ENCODE results near the gene BMP7. TPM values are rescaled to one million over a fixed set of nuclear protein-coding genes. Genes with fewer than 3 reads are reported as not detected.

BMP7 gene
- 10 to 100 TPM; 19.2 to 39.2 (median 28.2) TPM for total RNA-seq

- H3K27ac ChIP-seq: peak within 1 kb of the TSS; percentile 31
- peaks cover 47% of the 10 kb centered on the region for H3K4me1 ChIP-seq
- H3K4me3 ChIP-seq: peak within 1 kb of the TSS; percentile 66
- 13% methylated on average over 17 of the region's 84 CpGs for WGBS
- DNase-seq (ENCODE audit: low spot score in 2 of 2): peak in 1 of 2 donors; percentile 66
- no peaks in the 10 kb centered on the region for H3K36me3 ChIP-seq
- H3K9me3 ChIP-seq: no peaks in the 10 kb centered on the region
- TF ChIP-seq POLR2AphosphoS5 (IDR thresholded peaks at IDR 0.05) (no peak), CTCF (IDR thresholded peaks at IDR 0.05) (no peak), EP300 (IDR thresholded peaks at IDR 0.05) (no peak), POLR2A (IDR thresholded peaks at IDR 0.05) (no peak)
- H3K27me3 ChIP-seq: peaks cover 57% of the 10 kb centered on the region
Observed at GRCh38 chr20:57266291-57267157, at the start of gene BMP7. TSS of gene BMP7 (minus strand) at chr20:57266641. CDS start at chr20:57266122, 519 bp downstream.

DNA sequence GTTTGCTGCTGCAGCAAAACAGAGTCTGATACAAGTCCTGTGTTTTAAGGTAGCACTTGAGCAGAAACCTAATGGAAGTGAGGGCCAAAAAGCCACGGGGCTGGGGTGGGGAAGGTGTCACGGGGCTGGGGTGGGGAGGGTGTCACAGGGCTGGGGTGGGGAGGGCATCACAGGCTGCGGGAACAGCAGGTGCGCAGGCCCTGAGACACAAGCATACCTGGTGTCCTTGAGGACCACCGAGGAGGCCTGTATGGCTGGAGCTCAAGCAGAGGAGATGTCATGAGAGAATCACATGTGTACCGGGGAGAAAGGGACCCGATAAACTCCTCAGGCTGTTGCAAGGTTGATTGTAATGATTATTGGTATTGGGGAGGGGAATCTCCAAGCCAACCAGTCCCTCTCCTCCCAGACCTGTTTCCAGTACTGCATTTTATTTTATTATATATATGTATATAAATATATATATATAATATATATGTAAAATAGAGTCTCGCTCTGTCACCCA, 49.6 kb upstream of the BMP7 start:
- H3K36me3 ChIP-seq: no peaks in the 10 kb centered on the region
- H3K4me1 ChIP-seq: peaks cover 21% of the 10 kb centered on the region
- H3K27me3 ChIP-seq: no peaks in the 10 kb centered on the region
- DNase-seq (ENCODE audit: low spot score in 2 of 2): no peak
- no peak overlapping the region for H3K4me3 ChIP-seq
- WGBS: 77% methylated on average over 8 of the region's 8 CpGs
- TF ChIP-seq POLR2AphosphoS5 (IDR thresholded peaks at IDR 0.05) (no peak), CTCF (IDR thresholded peaks at IDR 0.05) (no peak), POLR2A (IDR thresholded peaks at IDR 0.05) (no peak), EP300 (IDR thresholded peaks at IDR 0.05) (no peak)
- no peaks in the 10 kb centered on the region for H3K9me3 ChIP-seq
- no peak overlapping the region for H3K27ac ChIP-seq

DNA sequence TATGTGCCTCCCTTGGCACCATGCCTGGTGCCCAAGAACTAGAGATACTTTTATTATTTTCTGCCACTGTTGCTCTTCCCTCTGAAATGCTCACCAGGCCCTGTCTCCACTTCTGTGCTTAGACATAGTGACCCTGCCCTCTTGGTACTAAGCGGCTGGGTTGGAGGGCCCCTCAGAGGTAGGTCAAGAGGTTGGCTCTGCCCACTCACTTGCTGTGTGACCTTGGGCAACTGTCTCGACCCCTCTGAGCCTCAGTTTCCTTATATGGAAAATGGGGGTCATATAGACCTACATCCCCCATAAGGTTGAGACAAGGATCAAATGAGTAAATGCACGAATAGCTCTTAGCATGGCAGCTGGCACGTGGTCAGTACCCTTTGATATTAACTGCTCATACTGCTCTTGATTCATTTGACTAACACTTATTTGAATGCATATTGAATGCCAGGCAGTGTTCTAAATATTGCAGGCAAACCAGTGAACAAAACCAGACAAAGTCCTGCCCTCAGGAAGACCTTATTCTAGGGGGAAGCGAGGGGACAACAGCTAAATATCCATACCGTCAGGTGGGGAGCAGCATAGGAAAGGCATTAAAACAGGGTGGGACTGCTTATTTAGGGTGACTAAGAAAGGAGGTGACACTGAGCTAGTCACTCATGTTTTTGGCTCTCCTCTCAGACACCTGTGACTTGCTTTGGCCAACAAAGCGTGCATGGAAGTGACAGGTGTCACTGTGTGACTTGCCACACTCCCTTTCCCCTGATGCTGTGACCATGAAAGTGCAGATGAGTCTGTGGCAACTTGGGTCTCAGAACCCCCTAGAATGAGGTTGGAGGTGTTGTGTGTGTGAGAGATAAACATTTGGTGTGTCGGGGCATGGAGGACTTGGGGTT, 48.9 kb upstream of the BMP7 start:
- Histone ChIP-seq H3K36me3 (no peaks in the 10 kb centered on the region), H3K27ac (no peak overlapping the region), H3K9me3 (no peaks in the 10 kb centered on the region), H3K4me3 (no peak overlapping the region), H3K27me3 (no peaks in the 10 kb centered on the region), H3K4me1 (peaks cover 21% of the 10 kb centered on the region)
- no peak for TF ChIP-seq POLR2A (IDR thresholded peaks at IDR 0.05)
- TF ChIP-seq CTCF (IDR thresholded peaks at IDR 0.05): no peak
- TF ChIP-seq POLR2AphosphoS5 (IDR thresholded peaks at IDR 0.05): no peak
- TF ChIP-seq EP300 (IDR thresholded peaks at IDR 0.05): no peak
- no peak for DNase-seq (ENCODE audit: low spot score in 2 of 2)
- WGBS: 80% methylated on average over 8 of the region's 8 CpGs

- H3K27me3 ChIP-seq: no peaks in the 10 kb centered on the region
- no peaks in the 10 kb centered on the region for H3K9me3 ChIP-seq
Observed at GRCh38 chr20:57313951-57314350, 47.5 kb upstream of the BMP7 start.

More at GRCh38 chr20:57313951-57314350, 47.5 kb upstream of the BMP7 start:
- no peak overlapping the region for H3K4me3 ChIP-seq
- DNase-seq (ENCODE audit: low spot score in 2 of 2): no peak
- H3K36me3 ChIP-seq: no peaks in the 10 kb centered on the region
- H3K4me1 ChIP-seq: peaks cover 30% of the 10 kb centered on the region
- TF ChIP-seq EP300 (IDR thresholded peaks at IDR 0.05) (no peak), POLR2A (IDR thresholded peaks at IDR 0.05) (no peak), POLR2AphosphoS5 (IDR thresholded peaks at IDR 0.05) (no peak), CTCF (IDR thresholded peaks at IDR 0.05) (no peak)
- H3K27ac ChIP-seq: no peak overlapping the region
- WGBS: 77% methylated on average over 5 of the region's 5 CpGs
